Activated CD4-positive, alpha-beta T cell treated with anti-CD3 and anti-CD28 coated beads for 4 hours (primary cell): ENCODE data around the gene MEIOSIN.
"Not testable (repeated sequence)": the region's sequence is repeated elsewhere in the genome, so short reads cannot be mapped to it uniquely, and the experiment has no call there.

ENCODE experiments used
- DNase-seq, 2 donors: peaks; one replicate each; pipeline ENCODE4 v3.0.0-alpha.2; 2020

MEIOSIN gene

GRCh38 chr19:45782162-45782691, 49.0 kb downstream of the MEIOSIN start, which contains the start of gene DMPK:
DMPK (minus strand) TSS chr19:45782490; CDS start chr19:45782352, 138 bp downstream.
- DNase-seq = no peak

- no peak for DNase-seq
Observed at GRCh38 chr19:45782820-45783785, 49.9 kb downstream of the MEIOSIN start.

GRCh38 chr19:45784096-45784495, 50.9 kb downstream of the MEIOSIN start:
- no peak for DNase-seq

GRCh38 chr19:45785097-45785496, 51.9 kb downstream of the MEIOSIN start:
- no peak for DNase-seq

- no peak for DNase-seq
Observed at GRCh38 chr19:45785781-45786532, 52.7 kb downstream of the MEIOSIN start.

- no peak for DNase-seq
Observed at GRCh38 chr19:45786533-45786894, 53.3 kb downstream of the MEIOSIN start.

- DNase-seq = no peak
Observed at GRCh38 chr19:45789035-45789786, 56.0 kb downstream of the MEIOSIN start.

- no peak for DNase-seq
Observed at GRCh38 chr19:45790942-45791341, 57.7 kb downstream of the MEIOSIN start.

GRCh38 chr19:45791744-45792469, 58.7 kb downstream of the MEIOSIN start:
- no peak for DNase-seq

GRCh38 chr19:45792470-45793177, 59.4 kb downstream of the MEIOSIN start, which contains the start of gene DMWD:
DMWD (minus strand) TSS chr19:45792845; CDS start chr19:45792756, 89 bp downstream.
- DNase-seq = peak; percentile 100

GRCh38 chr19:45793178-45793564, 59.9 kb downstream of the MEIOSIN start:
- DNase-seq = no peak

- DNase-seq = no peak
Observed at GRCh38 chr19:45793876-45794275, 60.6 kb downstream of the MEIOSIN start.

- no peak for DNase-seq
Observed at GRCh38 chr19:45794627-45795026, 61.4 kb downstream of the MEIOSIN start.

GRCh38 chr19:45798995-45799517, 65.8 kb downstream of the MEIOSIN start:
- peak; percentile 36 to 67 for DNase-seq

GRCh38 chr19:45799541-45799940, 66.3 kb downstream of the MEIOSIN start:
- not testable (repeated sequence) for DNase-seq

GRCh38 chr19:45800070-45800553, 66.9 kb downstream of the MEIOSIN start:
- DNase-seq = no peak

- DNase-seq = no peak
Observed at GRCh38 chr19:45801603-45802175, 68.5 kb downstream of the MEIOSIN start.

GRCh38 chr19:45804140-45804958, 71.1 kb downstream of the MEIOSIN start:
- no peak for DNase-seq

- DNase-seq = no peak
Observed at GRCh38 chr19:45804959-45805230, 71.7 kb downstream of the MEIOSIN start.

GRCh38 chr19:45805719-45806118, 72.5 kb downstream of the MEIOSIN start:
- DNase-seq = no peak
